Suprapubic skin (tissue), 3 donors: ENCODE measurements around the gene LRRC28.

ENCODE experiments used
- EP300 ChIP-seq: sonication (generic); formaldehyde crosslinking; IDR thresholded peaks from one replicate; pipeline ENCODE4 v1.6.1; 2017; ENCODE audit warnings: antibody characterized with exemption
- TF ChIP-seq, protein P1 (sequence below), 2 donors: fragments of 200-600 bp in 1 of 2; fragments of 450-650 bp in 1 of 2; sonication (generic) in 1 of 2; IDR thresholded peaks; one replicate each; pipeline ENCODE4 v1.5.1; 2016 to 2019; ENCODE audit warnings: antibody characterized with exemption in 2 of 2, mild to moderate bottlenecking in 1 of 2, moderate library complexity in 1 of 2

DNA sequence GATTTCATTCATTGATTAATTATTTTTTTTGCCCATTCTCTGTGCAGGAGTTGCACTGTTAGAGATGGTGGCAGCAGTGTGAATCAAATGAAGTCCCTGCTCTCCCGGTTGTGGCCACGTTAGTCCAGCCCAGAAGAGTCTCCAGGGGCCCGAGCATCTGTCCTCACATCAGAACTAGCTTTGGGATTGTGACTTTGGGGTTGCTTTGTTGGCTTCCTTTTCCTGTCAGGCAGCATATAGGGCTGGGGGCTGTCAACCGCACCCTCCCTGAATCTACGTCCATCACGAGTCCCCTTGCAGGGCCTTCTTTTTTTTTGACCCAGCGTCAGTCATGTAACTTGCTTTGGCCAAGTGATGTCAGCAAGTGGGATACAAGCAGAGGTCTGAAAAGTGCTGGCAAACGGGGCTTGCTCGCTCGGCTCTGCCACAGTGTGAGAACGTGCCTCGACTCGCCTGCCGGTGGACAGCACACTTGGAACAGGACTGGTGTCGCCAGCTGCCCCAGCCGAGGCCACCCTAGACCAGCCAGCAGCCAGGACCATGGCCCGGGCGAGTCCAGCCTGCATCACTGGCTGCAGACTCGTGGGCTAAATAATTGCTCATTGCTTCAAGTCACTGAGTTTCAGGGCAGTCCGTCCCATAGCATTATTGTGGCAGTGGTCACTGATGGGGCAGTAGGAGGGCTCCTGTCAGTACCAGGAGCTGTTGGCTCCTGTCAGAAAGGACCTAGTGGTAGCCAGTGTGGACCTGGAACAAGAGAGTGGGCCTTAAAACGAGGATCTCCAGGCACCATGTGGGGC, 162.9 kb downstream of the LRRC28 start:
- TF ChIP-seq, protein P1, sequence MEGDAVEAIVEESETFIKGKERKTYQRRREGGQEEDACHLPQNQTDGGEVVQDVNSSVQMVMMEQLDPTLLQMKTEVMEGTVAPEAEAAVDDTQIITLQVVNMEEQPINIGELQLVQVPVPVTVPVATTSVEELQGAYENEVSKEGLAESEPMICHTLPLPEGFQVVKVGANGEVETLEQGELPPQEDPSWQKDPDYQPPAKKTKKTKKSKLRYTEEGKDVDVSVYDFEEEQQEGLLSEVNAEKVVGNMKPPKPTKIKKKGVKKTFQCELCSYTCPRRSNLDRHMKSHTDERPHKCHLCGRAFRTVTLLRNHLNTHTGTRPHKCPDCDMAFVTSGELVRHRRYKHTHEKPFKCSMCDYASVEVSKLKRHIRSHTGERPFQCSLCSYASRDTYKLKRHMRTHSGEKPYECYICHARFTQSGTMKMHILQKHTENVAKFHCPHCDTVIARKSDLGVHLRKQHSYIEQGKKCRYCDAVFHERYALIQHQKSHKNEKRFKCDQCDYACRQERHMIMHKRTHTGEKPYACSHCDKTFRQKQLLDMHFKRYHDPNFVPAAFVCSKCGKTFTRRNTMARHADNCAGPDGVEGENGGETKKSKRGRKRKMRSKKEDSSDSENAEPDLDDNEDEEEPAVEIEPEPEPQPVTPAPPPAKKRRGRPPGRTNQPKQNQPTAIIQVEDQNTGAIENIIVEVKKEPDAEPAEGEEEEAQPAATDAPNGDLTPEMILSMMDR (IDR thresholded peaks at IDR 0.05): no peak
- TF ChIP-seq EP300: no peak
